Activated T-cell treated with anti-CD3 and anti-CD28 coated beads, Interleukin-2, amount 50 U/mL, for 24 hours (primary cell): Measurements from ENCODE around the gene USP46.

ENCODE experiments used
- DNase-seq: peaks from one replicate; pipeline ENCODE4 v3.0.0-alpha.2; 2020
- H3K27ac Mint-ChIP-seq: 2 replicates; pipeline ENCODE4 v1.8.0; 2020; ENCODE audit warnings: mild to moderate bottlenecking, mixed read lengths
- H3K27me3 Mint-ChIP-seq: 2 replicates; pipeline ENCODE4 v1.8.0; 2020; ENCODE audit warnings: mixed read lengths
- H3K36me3 Mint-ChIP-seq: 2 replicates; pipeline ENCODE4 v1.8.0; 2020; ENCODE audit warnings: low read depth, mixed read lengths
- H3K4me1 Mint-ChIP-seq: 2 replicates; pipeline ENCODE4 v1.8.0; 2020; ENCODE audit warnings: low read depth, mixed read lengths
- H3K4me3 Mint-ChIP-seq: 2 replicates; pipeline ENCODE4 v1.8.0; 2020; ENCODE audit warnings: mild to moderate bottlenecking, moderate library complexity, mixed read lengths
- H3K9me3 Mint-ChIP-seq: 2 replicates; pipeline ENCODE4 v1.8.0; 2020; ENCODE audit warnings: mixed read lengths

Gene USP46

DNA sequence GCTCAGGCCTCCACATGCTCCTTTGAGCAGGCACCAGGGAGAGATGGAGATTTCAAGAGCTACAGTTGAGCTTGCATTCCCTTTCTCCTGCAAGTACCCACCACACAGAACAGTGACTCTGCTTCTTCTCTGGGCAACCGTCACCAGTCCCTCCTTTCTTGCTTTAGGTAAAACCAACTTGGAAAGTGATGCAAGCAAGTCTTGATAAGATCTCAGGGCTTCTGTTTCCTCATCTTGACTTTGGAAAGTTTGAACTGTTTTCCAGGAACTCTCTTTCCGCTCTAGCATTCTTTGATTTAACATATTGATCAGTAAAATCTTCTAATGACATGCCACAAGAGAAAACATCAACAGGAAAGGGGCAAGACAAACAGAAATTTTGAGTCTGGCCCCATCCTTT is 73.7 kb downstream of the USP46 start:
- peaks cover 15% of the 10 kb centered on the region for H3K4me1 Mint-ChIP-seq
- H3K27me3 Mint-ChIP-seq: peaks cover 13% of the 10 kb centered on the region
- no peak overlapping the region for H3K4me3 Mint-ChIP-seq
- H3K27ac Mint-ChIP-seq: no peak overlapping the region
- no peaks in the 10 kb centered on the region for H3K9me3 Mint-ChIP-seq
- no peak for DNase-seq
- no peaks in the 10 kb centered on the region for H3K36me3 Mint-ChIP-seq

DNA sequence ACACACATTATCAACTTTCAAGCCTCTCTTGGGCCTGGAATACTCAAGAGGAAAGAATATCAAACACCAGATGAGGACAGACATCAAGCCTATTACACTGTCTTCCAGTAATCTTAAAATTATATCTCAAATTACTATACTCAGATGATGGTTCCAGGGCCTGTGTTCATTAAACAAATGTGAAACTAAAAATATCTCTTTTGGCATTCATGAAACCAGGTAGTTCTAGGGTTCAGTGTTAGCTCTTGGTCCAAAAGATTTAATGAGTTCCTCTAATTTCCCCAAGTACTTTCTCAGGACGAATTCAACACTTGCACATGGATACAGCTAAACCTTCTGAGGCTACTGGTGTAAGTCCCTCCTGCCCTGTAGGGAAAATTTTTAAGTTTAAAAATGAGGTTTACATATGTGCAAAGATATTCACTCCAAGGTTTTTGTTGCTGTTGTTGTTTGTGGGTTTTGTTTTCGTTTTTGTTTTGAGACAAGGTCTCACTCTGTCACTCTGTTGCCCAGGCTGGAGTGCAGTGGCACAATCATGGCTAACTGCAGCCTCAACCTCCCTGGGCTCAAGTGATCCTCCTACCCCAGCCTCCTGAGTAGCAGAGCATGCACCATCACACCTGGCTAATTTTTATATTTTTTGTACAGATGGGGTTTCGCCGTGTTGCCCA is 79.4 kb downstream of the USP46 start:
- no peak for DNase-seq
- H3K9me3 Mint-ChIP-seq: no peaks in the 10 kb centered on the region
- no peak overlapping the region for H3K27ac Mint-ChIP-seq
- H3K4me3 Mint-ChIP-seq: no peak overlapping the region
- peaks cover 18% of the 10 kb centered on the region for H3K27me3 Mint-ChIP-seq
- H3K36me3 Mint-ChIP-seq: no peaks in the 10 kb centered on the region
- H3K4me1 Mint-ChIP-seq: peaks cover 3% of the 10 kb centered on the region

DNA sequence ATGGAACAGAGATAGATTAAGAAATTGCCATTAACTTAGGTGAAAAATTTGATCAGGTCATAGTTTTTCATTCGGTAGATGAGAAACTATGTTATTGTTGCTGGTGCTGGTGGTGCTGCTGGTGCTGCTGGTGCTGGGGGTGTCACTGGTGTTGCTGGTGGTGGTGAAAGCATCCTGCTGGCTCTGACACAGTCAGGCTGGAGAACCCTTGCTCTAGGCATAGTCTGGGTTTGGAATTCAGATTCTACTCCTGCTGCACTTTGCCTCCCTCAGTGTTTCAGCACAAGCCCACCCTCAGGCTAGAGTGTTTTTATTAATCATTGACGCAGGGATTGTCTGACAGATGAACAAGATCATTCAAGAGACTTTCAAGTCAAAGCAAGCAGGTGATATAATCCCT is 80.2 kb downstream of the USP46 start:
- H3K27ac Mint-ChIP-seq: no peak overlapping the region
- peaks cover 3% of the 10 kb centered on the region for H3K4me1 Mint-ChIP-seq
- H3K36me3 Mint-ChIP-seq: no peaks in the 10 kb centered on the region
- peaks cover 22% of the 10 kb centered on the region for H3K27me3 Mint-ChIP-seq
- no peaks in the 10 kb centered on the region for H3K9me3 Mint-ChIP-seq
- no peak for DNase-seq
- no peak overlapping the region for H3K4me3 Mint-ChIP-seq

DNA sequence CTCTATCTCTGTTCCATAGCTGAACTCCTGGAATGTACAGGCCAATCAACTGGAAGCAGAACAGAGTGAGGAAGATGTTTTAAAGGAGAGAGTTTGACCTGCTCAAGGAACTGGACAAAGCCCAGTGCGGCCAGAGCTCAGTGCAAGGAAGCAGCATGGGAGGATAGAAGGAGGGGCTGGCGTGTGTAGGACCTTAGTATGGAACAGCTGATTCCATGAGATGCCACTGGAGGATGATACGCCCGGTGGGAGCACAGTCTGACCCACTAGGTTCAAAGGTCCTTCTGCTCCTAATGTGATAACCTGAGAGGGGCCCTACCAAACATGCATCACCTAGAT is 81.5 kb downstream of the USP46 start:
- H3K4me1 Mint-ChIP-seq: peaks cover 3% of the 10 kb centered on the region
- peaks cover 18% of the 10 kb centered on the region for H3K27me3 Mint-ChIP-seq
- no peak overlapping the region for H3K4me3 Mint-ChIP-seq
- H3K27ac Mint-ChIP-seq: no peak overlapping the region
- DNase-seq: no peak
- H3K9me3 Mint-ChIP-seq: no peaks in the 10 kb centered on the region
- H3K36me3 Mint-ChIP-seq: no peaks in the 10 kb centered on the region

DNA sequence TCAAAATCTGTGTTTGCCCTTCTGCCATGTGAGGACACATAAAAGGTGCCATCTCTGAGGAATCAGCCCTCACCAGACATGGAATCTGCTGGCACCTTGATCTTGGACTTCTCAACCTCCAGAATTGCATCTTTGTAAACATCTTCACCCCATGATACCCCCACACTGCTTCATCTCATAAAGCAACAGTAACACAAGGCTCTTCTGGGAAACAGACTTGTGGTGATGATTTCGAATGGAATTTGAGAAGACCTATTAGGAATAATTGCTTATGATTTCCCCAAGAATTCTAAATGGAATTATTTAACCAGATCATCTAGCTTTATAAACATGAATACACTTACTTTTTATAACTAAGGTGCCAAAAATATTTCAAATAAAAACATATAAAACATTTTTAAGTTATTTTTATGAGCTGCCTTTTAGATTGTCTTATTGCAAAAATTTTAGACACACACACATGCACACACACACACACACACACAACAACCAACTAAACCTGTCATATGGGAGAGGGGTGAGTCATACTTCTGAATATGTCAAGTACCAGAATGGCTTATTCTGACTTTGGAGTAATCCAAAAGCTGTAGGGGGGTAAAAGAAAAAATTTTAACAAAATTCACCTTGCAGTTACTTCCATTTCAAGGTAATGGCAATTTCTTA is 82.0 kb downstream of the USP46 start:
- DNase-seq: no peak
- H3K36me3 Mint-ChIP-seq: no peaks in the 10 kb centered on the region
- no peaks in the 10 kb centered on the region for H3K9me3 Mint-ChIP-seq
- H3K4me3 Mint-ChIP-seq: no peak overlapping the region
- no peak overlapping the region for H3K27ac Mint-ChIP-seq
- H3K27me3 Mint-ChIP-seq: peaks cover 13% of the 10 kb centered on the region
- peaks cover 3% of the 10 kb centered on the region for H3K4me1 Mint-ChIP-seq

DNA sequence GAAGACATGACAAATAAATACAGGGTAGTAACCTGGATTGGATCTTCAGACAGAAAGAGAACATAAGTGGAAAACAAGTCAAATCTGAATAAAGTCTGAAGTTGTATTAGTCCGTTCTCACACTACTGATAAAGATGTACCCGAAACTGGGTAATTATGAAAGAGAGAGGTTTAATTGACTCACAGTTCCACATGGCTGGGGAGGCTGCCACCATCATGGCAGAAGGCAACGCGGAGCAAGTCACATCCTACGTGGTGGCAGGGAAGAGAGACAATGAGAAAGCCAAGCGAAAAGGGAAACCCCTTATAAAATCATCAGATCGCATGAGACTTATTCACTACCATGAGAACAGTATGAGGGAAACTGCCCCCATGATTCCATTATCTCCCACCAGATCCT is 82.8 kb downstream of the USP46 start:
- H3K4me3 Mint-ChIP-seq: no peak overlapping the region
- H3K36me3 Mint-ChIP-seq: no peaks in the 10 kb centered on the region
- H3K27me3 Mint-ChIP-seq: peaks cover 12% of the 10 kb centered on the region
- H3K27ac Mint-ChIP-seq: no peak overlapping the region
- H3K9me3 Mint-ChIP-seq: no peaks in the 10 kb centered on the region
- no peak for DNase-seq
- H3K4me1 Mint-ChIP-seq: peaks cover 3% of the 10 kb centered on the region

DNA sequence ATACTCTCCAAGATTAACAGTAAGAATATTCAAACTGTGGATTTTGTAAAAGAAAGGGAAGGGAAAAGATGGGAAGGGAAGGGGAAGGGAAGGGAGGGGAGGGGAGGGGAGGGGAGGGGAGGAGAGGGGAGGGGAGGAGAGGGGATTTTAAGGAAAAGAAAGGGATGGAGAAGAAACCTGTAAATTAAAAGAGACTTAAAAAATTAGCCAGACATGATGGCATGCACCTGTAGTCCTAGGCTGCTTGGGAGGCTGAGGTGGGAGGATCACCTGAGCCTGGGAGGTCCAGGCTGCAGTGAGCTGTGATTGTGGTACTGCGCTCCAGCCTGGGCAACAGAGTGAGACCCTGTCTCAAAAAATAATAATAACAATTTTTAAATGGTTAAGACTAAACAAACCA is 83.7 kb downstream of the USP46 start:
- H3K36me3 Mint-ChIP-seq: no peaks in the 10 kb centered on the region
- peaks cover 3% of the 10 kb centered on the region for H3K4me1 Mint-ChIP-seq
- peaks cover 12% of the 10 kb centered on the region for H3K27me3 Mint-ChIP-seq
- DNase-seq: no peak
- H3K9me3 Mint-ChIP-seq: no peaks in the 10 kb centered on the region
- no peak overlapping the region for H3K27ac Mint-ChIP-seq
- H3K4me3 Mint-ChIP-seq: no peak overlapping the region

DNA sequence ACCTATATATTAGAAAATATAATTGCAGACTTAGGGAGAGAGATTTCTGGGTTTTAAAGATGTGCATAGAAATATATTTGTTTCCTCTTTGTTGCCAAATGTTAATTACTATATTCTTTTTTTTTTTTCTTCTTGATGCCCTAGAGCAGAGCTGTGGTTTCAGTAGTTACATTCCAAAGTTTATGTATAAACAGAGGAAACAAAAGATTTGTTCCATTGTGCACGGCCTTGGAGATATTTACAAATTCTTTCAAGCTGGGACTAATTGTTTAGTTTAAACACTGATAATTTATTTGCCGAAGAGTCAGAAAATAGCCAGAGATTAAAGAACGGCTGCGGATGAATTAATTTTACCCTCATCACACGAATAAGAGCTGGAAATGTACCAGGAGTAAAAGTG is 85.1 kb downstream of the USP46 start:
- peaks cover 16% of the 10 kb centered on the region for H3K27me3 Mint-ChIP-seq
- DNase-seq: no peak

DNA sequence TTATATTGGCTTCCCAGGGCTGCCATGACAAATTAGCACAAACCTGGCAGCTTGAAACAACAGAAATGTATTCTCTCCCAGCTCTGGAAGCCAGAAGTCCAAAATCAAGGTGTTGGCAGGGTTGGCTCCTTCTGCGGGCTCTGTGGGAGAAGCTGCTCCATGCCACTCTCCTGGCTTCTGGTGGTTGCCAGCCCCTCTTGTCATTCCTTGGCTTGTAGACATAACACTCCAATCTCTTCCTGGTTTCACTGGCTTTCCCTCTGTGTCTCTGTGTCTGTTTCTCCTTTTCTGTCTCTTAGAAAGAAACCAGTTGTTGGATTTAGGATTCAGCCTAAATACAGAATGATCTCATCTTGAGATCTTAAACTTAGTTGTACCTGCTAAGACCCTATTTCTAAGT is 85.5 kb downstream of the USP46 start:
- H3K27ac Mint-ChIP-seq: no peak overlapping the region
- no peak overlapping the region for H3K4me3 Mint-ChIP-seq
- H3K4me1 Mint-ChIP-seq: peaks cover 3% of the 10 kb centered on the region
- DNase-seq: no peak
- H3K9me3 Mint-ChIP-seq: no peaks in the 10 kb centered on the region
- H3K36me3 Mint-ChIP-seq: no peaks in the 10 kb centered on the region
- H3K27me3 Mint-ChIP-seq: peaks cover 16% of the 10 kb centered on the region

More for the DNA sequence above, 85.1 kb downstream of the USP46 start:
- Mint-ChIP-seq H3K4me3 (no peak overlapping the region), H3K9me3 (no peaks in the 10 kb centered on the region), H3K36me3 (no peaks in the 10 kb centered on the region), H3K27ac (no peak overlapping the region), H3K4me1 (peaks cover 3% of the 10 kb centered on the region)

DNA sequence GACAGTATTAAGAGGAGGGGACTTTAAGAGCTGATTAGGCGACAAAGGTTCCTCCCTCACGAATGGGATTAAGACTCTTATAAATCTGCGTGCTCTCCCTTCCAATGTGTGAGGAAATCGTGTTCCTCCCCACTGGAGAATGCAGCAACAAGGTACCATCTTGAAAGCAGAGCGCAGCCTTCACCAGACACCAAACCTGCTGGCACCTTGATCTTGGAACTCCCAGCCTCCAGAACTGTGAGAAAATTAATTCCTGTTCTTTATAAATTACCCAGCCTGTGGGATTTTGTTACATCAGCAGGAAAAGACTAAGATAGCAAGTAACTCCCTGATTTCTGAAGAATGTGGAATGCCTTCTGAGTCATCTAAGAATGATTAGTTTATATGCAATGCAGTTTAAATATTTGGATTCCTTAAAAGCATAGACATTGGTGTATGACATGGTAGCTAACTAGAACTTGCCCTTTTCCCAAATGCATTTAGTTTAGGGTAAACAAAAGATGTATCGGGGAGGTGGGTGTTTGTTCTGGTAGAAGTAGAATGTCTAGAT is 86.1 kb downstream of the USP46 start:
- H3K4me1 Mint-ChIP-seq: peaks cover 3% of the 10 kb centered on the region
- no peak for DNase-seq
- H3K27me3 Mint-ChIP-seq: peaks cover 13% of the 10 kb centered on the region
- no peak overlapping the region for H3K4me3 Mint-ChIP-seq
- no peak overlapping the region for H3K27ac Mint-ChIP-seq
- H3K36me3 Mint-ChIP-seq: no peaks in the 10 kb centered on the region
- no peaks in the 10 kb centered on the region for H3K9me3 Mint-ChIP-seq

DNA sequence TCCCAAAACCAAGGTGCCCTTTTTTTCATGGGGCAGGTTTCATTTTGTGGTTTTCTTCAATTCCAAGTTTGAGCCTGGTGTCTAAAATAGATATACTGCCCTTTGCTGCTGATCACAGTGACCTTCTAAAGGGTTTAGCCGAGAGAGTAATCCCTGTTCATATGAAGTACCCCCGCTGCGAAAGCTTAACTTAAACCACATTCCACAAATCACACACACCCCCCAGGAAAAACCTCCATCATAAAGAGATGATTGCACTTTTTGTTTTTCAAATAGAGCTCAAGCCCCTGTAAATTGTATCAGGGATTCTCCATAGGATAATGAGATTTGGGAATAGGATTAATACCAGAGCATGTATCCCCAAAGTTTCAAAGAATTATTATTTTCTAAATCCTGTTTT is 90.8 kb downstream of the USP46 start:
- Mint-ChIP-seq H3K36me3 (no peaks in the 10 kb centered on the region), H3K27me3 (peaks cover 10% of the 10 kb centered on the region), H3K27ac (no peak overlapping the region), H3K9me3 (no peaks in the 10 kb centered on the region), H3K4me3 (no peak overlapping the region), H3K4me1 (no peaks in the 10 kb centered on the region)
- no peak for DNase-seq

DNA sequence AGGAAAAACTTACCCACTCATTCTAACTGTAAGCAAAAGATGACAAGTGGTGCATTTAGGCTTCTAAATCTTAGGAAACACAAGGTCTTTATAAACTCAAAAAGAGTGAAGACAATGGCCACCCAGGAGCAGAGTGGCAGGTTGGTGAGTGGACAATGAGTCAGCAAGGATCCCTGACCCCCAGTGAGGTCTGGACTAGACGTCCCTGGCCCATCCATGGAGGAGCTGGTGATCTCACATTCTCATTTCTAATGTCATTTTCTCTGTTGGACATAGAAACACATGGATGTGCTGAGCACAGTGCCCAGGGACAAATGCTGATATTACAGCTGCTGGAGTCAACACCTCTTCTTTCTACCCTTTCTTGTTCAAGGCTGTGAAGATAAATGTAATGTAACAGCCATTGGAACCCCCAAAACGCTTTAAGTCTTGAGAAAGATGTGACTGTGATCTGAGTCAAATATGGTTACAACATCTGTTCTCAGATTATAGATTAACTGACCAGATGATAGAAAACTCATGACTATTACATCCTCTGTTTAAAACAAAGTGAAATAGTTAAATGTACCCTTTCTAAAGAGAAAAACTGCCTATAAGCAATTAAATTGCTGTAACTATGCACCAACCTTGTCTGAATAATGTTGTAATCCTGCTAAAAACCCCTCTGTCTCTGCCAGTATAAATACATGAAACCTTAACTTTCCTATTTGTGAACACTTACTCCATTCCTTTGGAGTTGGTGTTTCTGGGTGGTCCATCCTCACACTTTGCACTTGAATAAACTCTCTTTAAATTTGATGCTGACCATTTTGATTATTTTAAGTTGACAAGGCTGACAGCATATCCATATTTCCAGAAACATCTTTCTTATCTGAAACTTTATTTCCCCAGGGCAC is 92.7 kb downstream of the USP46 start:
- H3K4me1 Mint-ChIP-seq: no peaks in the 10 kb centered on the region
- peaks cover 17% of the 10 kb centered on the region for H3K27me3 Mint-ChIP-seq
- H3K36me3 Mint-ChIP-seq: no peaks in the 10 kb centered on the region
- no peak for DNase-seq
- no peaks in the 10 kb centered on the region for H3K9me3 Mint-ChIP-seq
- H3K4me3 Mint-ChIP-seq: no peak overlapping the region
- no peak overlapping the region for H3K27ac Mint-ChIP-seq

DNA sequence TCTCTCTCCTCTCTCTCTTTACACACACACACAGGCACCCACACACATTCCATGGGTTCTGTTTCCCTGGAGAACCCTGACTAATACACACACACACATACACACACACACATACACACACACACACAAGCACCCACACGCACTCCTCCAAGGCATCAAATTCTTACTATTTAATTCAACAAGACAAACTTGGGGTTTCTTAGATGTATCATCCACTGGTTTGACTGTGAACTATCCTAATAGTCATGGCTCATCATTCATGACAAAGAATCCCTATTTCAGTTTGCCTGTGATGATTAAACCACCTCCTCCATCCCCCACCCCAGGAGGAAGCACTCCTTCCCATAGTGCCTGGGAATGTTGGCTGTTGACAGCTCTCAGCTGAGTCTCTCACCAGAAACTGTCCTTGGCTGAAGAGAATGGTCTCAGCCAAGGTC is 98.2 kb downstream of the USP46 start:
- no peaks in the 10 kb centered on the region for H3K9me3 Mint-ChIP-seq
- no peak overlapping the region for H3K27ac Mint-ChIP-seq
- DNase-seq: no peak
- no peaks in the 10 kb centered on the region for H3K36me3 Mint-ChIP-seq
- peaks cover 33% of the 10 kb centered on the region for H3K27me3 Mint-ChIP-seq
- no peak overlapping the region for H3K4me3 Mint-ChIP-seq
- H3K4me1 Mint-ChIP-seq: no peaks in the 10 kb centered on the region

DNA sequence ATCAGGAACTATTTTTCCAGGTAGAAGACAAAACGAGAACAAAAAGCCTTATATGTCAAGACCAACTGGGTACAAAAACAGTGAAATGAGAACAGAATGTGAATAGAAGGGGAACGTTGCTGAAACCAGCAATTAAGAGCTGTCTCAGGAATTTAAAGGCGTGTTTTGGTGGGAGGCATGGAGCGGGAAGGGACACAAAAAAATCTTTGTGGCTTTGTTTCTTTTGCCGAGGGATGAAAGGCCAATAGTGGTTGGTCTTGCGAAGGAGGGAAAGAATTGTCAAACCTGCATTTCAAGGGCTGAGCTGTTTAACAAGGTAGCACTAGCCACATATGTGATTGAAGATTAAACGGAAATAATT is 103.8 kb downstream of the USP46 start:
- Mint-ChIP-seq H3K4me1 (no peaks in the 10 kb centered on the region), H3K27ac (no peak overlapping the region), H3K4me3 (no peak overlapping the region), H3K9me3 (no peaks in the 10 kb centered on the region), H3K36me3 (no peaks in the 10 kb centered on the region), H3K27me3 (peaks cover 41% of the 10 kb centered on the region)
- no peak for DNase-seq
